Camera-type eye (tissue), 1 donor: ENCODE data around the gene HARS1. TPM values are rescaled to one million over a fixed set of nuclear protein-coding genes. Genes with fewer than 3 reads are reported as not detected.

Experiments
- total RNA-seq: library from RNA; depleted of rRNA; stranded (reverse); fragments of >200 nt; gene quantifications from one replicate; pipeline ENCODE4 v1.2.3, GENCODE V29; 2014

Gene HARS1
- 45.3 TPM for total RNA-seq

DNA sequence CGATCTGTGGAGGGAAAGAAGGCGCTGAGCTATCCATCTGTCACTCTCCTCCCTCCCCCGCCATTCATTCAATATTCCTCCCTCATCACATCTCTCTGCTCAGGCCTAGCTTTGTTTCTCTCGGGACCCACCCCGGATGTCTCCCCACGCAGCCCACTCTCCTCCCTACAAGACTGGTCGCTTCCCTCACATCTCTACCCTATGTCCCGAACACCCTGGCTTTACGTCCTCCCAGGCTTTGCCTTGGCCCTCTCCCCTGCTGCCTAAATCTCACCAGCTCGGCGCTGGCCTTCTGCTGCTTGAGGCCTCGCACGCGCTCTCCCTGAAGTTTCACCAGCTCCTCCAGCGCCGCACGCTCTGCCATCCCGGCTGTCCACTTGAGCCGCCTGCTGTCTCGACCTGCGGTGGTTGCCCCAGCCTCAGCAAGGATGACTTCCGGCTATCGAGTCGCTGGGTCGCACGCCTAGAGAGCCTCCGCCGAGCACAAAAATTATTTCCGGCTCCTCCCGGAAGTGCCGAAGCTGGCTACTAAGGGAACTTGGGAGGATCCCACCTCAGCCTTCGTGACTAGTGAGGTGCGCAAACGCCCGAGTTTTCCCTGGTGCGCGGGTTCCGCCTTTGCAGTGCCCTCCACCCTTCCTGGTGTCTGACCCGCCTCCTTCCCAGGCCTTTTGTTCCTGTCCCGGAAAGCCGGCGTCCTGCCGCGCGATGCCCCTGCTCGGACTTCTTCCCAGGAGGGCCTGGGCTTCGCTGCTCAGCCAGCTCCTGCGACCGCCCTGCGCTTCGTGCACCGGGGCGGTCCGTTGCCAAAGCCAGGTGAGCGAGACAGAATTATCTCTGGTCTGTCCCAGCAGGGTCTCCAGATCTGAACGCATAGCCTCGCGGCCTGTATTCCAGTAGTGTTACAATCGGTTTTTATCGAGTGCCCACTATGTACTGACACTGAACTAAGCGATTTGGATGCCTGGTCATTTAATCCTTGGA lies at the start of gene HARS1, which contains the start of gene HARS2:
TSS of gene HARS1 (minus strand) at position 430 of the 984 bp plus-strand sequence. CDS start at position 364, 66 bp downstream.
TSS of gene HARS2 (plus strand) at position 515 of the 984 bp plus-strand sequence. CDS start at position 709, 194 bp downstream.

DNA sequence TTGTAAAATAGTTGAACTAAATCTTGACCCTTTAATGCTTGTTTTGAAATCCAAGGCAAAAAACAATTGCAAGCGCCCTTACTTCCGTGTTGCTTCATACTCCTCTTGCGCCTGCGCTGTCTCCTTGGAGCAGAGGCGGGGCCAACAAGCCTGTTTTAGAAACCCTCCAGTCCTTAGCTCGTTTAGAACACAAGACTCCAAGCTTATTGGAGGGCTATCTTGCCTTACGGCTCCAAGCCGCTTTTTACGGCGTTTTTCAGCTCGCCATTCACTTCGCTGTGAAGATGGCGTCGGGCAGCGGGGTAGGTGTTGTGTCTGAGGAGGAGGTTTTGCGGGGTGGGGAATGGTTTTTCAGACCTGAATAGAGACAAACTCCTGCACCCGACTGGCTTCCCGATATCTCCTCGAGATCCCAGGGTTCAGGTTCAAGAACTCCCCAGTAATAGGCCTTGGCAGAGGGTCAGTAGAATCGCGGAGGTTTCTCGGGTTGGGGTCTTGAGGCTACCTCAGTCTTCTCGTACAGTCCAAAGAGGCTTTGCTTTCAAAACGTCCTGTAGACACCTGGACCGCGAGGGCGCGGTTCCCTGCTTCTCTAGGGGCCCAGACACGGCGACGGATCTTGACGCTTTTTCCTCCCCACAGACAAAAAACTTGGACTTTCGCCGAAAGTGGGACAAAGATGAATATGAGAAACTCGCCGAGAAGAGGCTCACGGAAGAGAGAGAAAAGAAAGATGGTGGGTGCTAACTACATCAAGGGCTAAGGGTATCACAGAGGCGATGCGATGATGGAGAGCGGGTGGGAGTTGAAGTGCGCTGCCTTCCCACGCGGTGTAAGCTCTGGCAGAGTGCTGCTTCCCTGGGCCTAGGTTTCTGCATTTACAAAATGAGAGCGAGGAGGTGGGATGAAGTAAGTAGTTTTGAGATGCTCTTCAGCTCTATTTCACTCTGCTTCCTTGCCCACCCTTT lies 9.3 kb upstream of the HARS1 start, which contains the start of gene ZMAT2:
TSS of gene ZMAT2 (plus strand) at position 271 of the 968 bp plus-strand sequence. CDS start at position 285, 14 bp downstream.

DNA sequence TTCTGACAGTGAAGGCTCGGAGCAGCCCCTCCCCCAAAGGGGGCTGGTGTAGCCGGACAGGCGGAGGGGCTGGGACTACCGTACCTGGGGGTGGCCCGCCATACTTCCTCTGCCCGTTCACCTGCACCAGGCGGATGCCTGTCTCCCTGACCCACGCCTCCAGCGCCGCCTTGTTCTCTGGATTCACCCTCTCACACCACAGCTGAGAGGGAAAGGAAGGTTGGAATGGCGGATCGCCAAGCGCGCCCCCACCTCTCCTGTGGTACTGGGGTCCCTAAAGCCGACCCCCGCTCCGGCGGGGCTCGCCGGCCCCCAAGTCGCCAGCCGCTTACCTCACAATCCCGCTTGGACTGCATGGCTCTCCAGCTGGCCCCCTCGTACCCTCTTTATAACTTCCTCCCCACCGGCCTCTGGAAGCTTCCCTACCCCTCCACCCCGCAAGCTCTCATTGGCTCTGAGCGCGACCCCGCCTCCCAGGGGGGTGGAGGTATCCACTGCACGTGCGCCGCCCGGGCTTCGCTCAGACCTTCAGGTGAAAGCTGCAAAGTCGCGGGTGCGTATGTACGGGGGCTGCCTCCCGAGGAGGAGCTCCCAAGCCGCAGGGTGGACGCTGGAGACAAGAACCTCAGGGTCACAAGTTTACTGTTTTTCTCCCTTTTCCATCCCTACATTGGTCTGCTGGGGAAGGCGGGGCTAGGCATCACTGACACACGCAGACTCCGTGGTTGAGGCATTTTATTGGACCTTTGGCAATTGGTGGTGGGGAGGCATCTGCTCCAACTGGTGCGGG lies 17.8 kb downstream of the HARS1 start, which contains the start of gene DND1:
TSS of gene DND1 (minus strand) at position 390 of the 790 bp plus-strand sequence. CDS start at position 356, 34 bp downstream.

GRCh38 chr5:140664359-140665119 lies 26.6 kb downstream of the HARS1 start, which contains the start of gene WDR55:
WDR55 (plus strand) TSS chr5:140664904; CDS start chr5:140664913, 9 bp downstream.

DNA sequence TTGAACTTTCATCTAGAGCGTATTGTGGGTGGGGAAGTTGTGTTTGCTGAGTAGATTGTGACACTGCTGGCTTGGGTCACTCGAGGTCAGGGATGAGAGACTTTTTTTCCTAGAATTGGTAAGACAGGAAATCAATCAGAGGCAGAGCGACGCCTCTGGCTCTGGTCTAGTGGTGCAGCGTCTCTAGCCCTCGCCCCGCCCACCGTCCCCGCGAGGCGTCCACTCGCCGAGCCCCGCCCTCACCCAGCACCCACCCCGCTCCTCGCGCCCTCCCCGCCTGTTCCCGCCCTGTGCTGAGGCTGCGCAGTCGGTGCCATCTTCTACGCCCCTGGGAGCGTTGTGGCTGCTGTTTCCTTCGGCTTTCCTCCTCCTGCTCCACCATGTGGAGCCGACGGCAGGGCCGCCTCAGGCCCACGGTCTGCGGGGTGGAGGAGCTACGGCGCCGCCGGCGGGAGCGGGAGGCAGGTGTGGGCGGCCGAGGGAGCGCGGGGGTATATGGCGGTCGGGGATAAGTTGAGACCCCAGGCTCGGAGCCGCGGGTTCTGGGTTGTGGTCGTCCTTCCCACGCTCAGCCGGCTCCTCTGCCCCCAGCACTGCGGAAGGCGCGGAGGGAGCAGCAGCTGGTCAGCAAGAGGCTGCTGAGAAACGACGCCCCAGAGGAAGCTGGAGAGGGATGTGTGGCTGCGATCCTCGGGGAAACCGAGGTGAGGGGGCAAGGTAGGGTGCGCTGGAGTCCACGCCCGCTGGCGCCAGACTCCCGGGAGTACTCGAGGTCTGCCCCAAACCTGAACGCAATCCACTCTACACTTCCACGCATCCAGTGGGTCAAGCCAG lies 51.8 kb downstream of the HARS1 start, which contains the start of gene TMCO6:
TSS of gene TMCO6 (plus strand) at position 304 of the 834 bp plus-strand sequence. CDS start at position 381, 77 bp downstream.

DNA sequence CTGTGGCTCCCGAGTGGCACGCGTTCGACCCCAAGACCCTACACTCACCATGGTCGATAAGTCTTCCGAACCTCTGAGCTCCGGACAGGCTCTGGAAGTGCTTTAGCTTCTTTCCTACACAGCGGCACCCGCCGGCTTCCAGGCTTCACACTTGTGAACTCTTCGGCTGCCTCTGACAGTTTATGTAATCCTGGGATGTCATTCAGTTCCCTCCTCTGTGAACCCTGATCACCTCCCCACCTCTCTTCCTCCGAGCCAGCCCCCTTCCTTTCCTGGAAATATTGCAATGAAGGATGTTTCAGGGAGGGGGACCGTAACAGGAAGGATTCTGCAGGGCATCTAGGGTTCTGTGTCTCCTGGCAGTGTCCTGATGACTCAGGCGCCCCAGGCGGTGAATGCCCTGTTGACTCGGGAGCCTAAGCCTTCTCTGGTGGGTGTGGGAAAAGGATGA lies 58.1 kb downstream of the HARS1 start, which contains the start of gene CD14:
TSS of gene CD14 (minus strand) at position 155 of the 451 bp plus-strand sequence. CDS start at position 51, 104 bp downstream.

Other genes with a start within 250 kb of the HARS1 start
- gene EIF4EBP3, start 143.7 kb downstream of the HARS1 start, total RNA-seq = 5.6 TPM
- gene SRA1, start 133.9 kb downstream of the HARS1 start, total RNA-seq = 20.5 TPM
- 50.0 TPM for gene APBB3, start 126.8 kb downstream of the HARS1 start, total RNA-seq
- gene SLC35A4, start 126.5 kb downstream of the HARS1 start, total RNA-seq = 12.8 TPM
- gene CD14, start 58.2 kb downstream of the HARS1 start, total RNA-seq = 22.0 TPM
- gene TMCO6, start 51.9 kb downstream of the HARS1 start, total RNA-seq = 54.8 TPM
- gene NDUFA2, start 43.7 kb downstream of the HARS1 start, total RNA-seq = 31.1 TPM
- 134 TPM for gene IK, start 43.5 kb downstream of the HARS1 start, total RNA-seq
- 16.2 TPM for gene WDR55, start 26.5 kb downstream of the HARS1 start, total RNA-seq
- gene DND1, start 17.8 kb downstream of the HARS1 start, total RNA-seq = 0.60 TPM
- gene HARS2, start 85 bp upstream of the HARS1 start, total RNA-seq = 35.0 TPM
- gene ZMAT2, start 9.1 kb upstream of the HARS1 start, total RNA-seq = 37.4 TPM
- gene PCDHA1, start 94.8 kb upstream of the HARS1 start, total RNA-seq = 0.71 TPM
- 2.4 TPM for gene PCDHA2, start 103.5 kb upstream of the HARS1 start, total RNA-seq
- 4.6 TPM for gene PCDHA3, start 109.7 kb upstream of the HARS1 start, total RNA-seq
- gene PCDHA4, start 115.7 kb upstream of the HARS1 start, total RNA-seq = 7.1 TPM
- 2.9 TPM for gene PCDHA5, start 130.2 kb upstream of the HARS1 start, total RNA-seq
- gene PCDHA6, start 136.6 kb upstream of the HARS1 start, total RNA-seq = 5.6 TPM
- gene PCDHA7, start 142.9 kb upstream of the HARS1 start, total RNA-seq = 3.6 TPM
- 3.6 TPM for gene PCDHA8, start 149.8 kb upstream of the HARS1 start, total RNA-seq
- 4.6 TPM for gene PCDHA9, start 157.0 kb upstream of the HARS1 start, total RNA-seq
- 4.6 TPM for gene PCDHA10, start 164.5 kb upstream of the HARS1 start, total RNA-seq
- gene PCDHA11, start 177.6 kb upstream of the HARS1 start, total RNA-seq = 8.9 TPM
- gene PCDHA12, start 183.9 kb upstream of the HARS1 start, total RNA-seq = 5.1 TPM
- 9.7 TPM for gene PCDHA13, start 190.8 kb upstream of the HARS1 start, total RNA-seq
- 7.6 TPM for gene PCDHAC1, start 234.9 kb upstream of the HARS1 start, total RNA-seq